Measurements from ENCODE around the gene SPEM1.
A peak's percentile ranks its signal among the peaks of the same experiment; 100 is the strongest.

Gene SPEM1

DNA sequence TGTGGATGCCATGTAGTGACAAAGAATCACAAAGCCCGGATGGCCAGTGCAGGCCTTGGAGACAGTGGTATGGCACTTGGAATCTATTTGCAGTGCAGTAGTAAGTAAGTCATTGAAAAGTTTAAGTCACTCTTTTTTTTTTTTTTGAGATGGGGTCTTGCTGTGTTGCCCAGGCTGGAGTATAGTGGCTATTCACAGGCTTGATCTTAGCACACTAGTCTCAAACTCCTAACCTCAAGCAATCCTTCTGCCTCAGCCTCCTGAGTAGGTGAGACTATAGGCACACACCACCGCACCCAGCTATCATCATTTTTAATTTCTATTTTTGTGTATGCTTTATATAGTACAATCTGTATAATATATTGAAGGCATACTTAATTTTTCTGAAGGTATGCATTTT lies 21.5 kb upstream of the SPEM1 start:
- DNase-seq (ENCODE audit: low read depth): no peak

DNA sequence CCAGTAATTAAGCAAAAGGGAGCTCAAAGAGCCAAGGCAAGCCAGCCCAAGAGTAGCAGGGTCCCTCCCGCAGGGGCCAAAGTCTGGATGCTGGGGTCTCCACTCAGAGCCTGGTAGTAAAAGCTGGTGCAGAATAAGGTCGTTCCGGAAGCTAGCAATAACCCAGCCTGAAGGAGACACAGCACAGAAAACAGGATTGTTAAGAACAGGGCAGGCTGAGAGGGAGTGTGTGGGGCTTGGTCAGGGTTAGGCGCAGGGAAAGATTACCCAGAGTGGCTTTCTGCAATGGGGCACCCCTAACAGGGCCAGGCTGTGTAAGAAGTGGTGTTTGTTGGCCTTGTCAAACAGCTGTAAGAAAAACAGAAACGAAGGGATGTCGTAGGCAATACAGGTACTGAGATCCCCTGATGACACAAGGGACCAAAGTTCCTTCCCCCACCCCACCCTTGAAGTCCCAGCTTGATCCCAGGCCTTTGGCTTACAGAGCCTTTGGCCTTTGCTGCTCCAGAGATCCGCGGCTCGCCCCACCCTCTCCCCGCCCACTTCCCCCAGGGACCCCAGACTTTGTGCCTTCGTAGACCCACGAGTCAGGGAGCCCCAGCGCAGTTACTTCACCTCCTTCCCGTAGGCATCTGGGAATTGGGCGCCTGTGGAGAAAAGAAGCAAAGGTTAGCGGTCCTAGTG lies 16.9 kb upstream of the SPEM1 start:
- no peak for DNase-seq (ENCODE audit: low read depth)

GRCh38 chr17:7403727-7403976 lies 16.5 kb upstream of the SPEM1 start:
- no peak for DNase-seq (ENCODE audit: low read depth)

GRCh38 chr17:7403977-7404736 lies 16.0 kb upstream of the SPEM1 start, which contains the start of gene TMEM256:
TMEM256 (minus strand) TSS chr17:7404097; CDS start chr17:7404084, 13 bp downstream.
- DNase-seq (ENCODE audit: low read depth): peak; percentile 89

GRCh38 chr17:7404737-7405349 lies 15.3 kb upstream of the SPEM1 start:
- peak; percentile 63 for DNase-seq (ENCODE audit: low read depth)

GRCh38 chr17:7405350-7406234 lies 14.5 kb upstream of the SPEM1 start:
- no peak for DNase-seq (ENCODE audit: low read depth)

GRCh38 chr17:7406235-7406825 lies 13.8 kb upstream of the SPEM1 start:
- DNase-seq (ENCODE audit: low read depth): no peak

- no peak for DNase-seq (ENCODE audit: low read depth)
Observed at GRCh38 chr17:7407082-7407481, 13.0 kb upstream of the SPEM1 start.

- DNase-seq (ENCODE audit: low read depth): no peak
Observed at GRCh38 chr17:7407485-7408251, 12.5 kb upstream of the SPEM1 start, which contains the start of gene NLGN2. NLGN2 (plus strand) TSS chr17:7407845; CDS start chr17:7408256, 411 bp downstream.

DNA sequence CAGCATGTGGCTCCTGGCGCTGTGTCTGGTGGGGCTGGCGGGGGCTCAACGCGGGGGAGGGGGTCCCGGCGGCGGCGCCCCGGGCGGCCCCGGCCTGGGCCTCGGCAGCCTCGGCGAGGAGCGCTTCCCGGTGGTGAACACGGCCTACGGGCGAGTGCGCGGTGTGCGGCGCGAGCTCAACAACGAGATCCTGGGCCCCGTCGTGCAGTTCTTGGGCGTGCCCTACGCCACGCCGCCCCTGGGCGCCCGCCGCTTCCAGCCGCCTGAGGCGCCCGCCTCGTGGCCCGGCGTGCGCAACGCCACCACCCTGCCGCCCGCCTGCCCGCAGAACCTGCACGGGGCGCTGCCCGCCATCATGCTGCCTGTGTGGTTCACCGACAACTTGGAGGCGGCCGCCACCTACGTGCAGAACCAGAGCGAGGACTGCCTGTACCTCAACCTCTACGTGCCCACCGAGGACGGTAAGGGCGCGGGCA lies 11.8 kb upstream of the SPEM1 start:
- peak; percentile 16 for DNase-seq (ENCODE audit: low read depth)

- no peak for DNase-seq (ENCODE audit: low read depth)
Observed at GRCh38 chr17:7408863-7409262, 11.3 kb upstream of the SPEM1 start.

- DNase-seq (ENCODE audit: low read depth): no peak
Observed at GRCh38 chr17:7409716-7410115, 10.4 kb upstream of the SPEM1 start.

GRCh38 chr17:7410634-7411426 lies 9.3 kb upstream of the SPEM1 start:
- no peak for DNase-seq (ENCODE audit: low read depth)

GRCh38 chr17:7411427-7411750 lies 8.7 kb upstream of the SPEM1 start:
- no peak for DNase-seq (ENCODE audit: low read depth)

- DNase-seq (ENCODE audit: low read depth): no peak
Observed at GRCh38 chr17:7413346-7413985, 6.7 kb upstream of the SPEM1 start.

DNA sequence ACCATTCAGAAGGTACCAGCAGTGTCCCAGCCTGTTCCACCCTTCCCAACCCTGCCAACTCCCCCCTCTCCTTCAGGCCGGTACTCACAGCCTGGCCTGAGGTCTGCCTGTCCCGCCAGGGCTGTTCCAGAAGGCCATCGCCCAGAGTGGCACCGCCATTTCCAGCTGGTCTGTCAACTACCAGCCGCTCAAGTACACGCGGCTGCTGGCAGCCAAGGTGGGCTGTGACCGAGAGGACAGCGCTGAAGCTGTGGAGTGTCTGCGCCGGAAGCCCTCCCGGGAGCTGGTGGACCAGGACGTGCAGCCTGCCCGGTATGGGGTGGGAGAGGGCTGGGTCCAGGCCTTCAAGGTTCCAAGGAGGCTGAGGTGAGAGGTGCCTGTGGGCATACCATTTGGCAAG lies 5.3 kb upstream of the SPEM1 start:
- DNase-seq (ENCODE audit: low read depth): no peak

DNA sequence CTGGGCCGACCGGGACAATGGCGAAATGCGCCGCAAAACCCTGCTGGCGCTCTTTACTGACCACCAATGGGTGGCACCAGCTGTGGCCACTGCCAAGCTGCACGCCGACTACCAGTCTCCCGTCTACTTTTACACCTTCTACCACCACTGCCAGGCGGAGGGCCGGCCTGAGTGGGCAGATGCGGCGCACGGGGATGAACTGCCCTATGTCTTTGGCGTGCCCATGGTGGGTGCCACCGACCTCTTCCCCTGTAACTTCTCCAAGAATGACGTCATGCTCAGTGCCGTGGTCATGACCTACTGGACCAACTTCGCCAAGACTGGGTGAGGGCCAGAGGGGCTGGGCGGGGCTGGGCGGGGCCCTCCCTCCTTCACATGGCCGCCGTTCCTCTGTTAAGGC lies 4.3 kb upstream of the SPEM1 start:
- no peak for DNase-seq (ENCODE audit: low read depth)

GRCh38 chr17:7416323-7416722 lies 3.8 kb upstream of the SPEM1 start:
- DNase-seq (ENCODE audit: low read depth): no peak

DNA sequence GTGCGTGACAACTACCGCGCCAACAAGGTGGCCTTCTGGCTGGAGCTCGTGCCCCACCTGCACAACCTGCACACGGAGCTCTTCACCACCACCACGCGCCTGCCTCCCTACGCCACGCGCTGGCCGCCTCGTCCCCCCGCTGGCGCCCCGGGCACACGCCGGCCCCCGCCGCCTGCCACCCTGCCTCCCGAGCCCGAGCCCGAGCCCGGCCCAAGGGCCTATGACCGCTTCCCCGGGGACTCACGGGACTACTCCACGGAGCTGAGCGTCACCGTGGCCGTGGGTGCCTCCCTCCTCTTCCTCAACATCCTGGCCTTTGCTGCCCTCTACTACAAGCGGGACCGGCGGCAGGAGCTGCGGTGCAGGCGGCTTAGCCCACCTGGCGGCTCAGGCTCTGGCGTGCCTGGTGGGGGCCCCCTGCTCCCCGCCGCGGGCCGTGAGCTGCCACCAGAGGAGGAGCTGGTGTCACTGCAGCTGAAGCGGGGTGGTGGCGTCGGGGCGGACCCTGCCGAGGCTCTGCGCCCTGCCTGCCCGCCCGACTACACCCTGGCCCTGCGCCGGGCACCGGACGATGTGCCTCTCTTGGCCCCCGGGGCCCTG lies 3.0 kb upstream of the SPEM1 start:
- DNase-seq (ENCODE audit: low read depth): no peak
